Transverse colon (tissue), 4 donors: Measurements from ENCODE around the gene ADGRE2.

Experiments
- CTCF ChIP-seq, 5 experiments: fragments of 200-600 bp in 3 of 5; fragments of 450-650 bp in 2 of 5; sonication (generic) in 3 of 5; IDR thresholded peaks; 1 replicate in 2 of 5; 2 replicates in 3 of 5; pipeline ENCODE4 v1.5.1; 2016 to 2017; ENCODE audit warnings: antibody characterized with exemption in 5 of 5, inconsistent platforms in 3 of 5, mild to moderate bottlenecking in 2 of 5, moderate library complexity in 1 of 5
- EP300 ChIP-seq: sonication (generic); formaldehyde crosslinking; IDR thresholded peaks from one replicate; pipeline ENCODE4 v1.6.1; 2017; ENCODE audit warnings: antibody characterized with exemption, low read depth
- POLR2A ChIP-seq: fragments of 450-650 bp; IDR thresholded peaks from one replicate; pipeline ENCODE4 v1.6.1; 2016; ENCODE audit warnings: antibody characterized with exemption, mild to moderate bottlenecking, moderate library complexity
- POLR2AphosphoS5 ChIP-seq, 3 donors: sonication (generic); formaldehyde crosslinking; IDR thresholded peaks; one replicate each; pipeline ENCODE4 v1.6.1; 2016; ENCODE audit warnings: antibody characterized with exemption in 3 of 3

- no peak for TF ChIP-seq CTCF (IDR thresholded peaks at IDR 0.05)
- no peak for TF ChIP-seq POLR2AphosphoS5 (IDR thresholded peaks at IDR 0.05)
- no peak for TF ChIP-seq EP300
- no peak for TF ChIP-seq POLR2A
Observed at GRCh38 chr19:14763497-14764145, 14.7 kb downstream of the ADGRE2 start.
